OCI-LY1 (cell line): ENCODE results near the gene OLAH.

ENCODE experiments used
- H2AFZ ChIP-seq: fragments of 200-600 bp; sonication (generic), shearing (Covaris generic); 2 replicates; pipeline ENCODE4 v1.6.0; 2014; ENCODE audit warnings: antibody characterized with exemption, mild to moderate bottlenecking, low read length
- H3F3A ChIP-seq: fragments of 200-600 bp; sonication (generic), shearing (Covaris generic); 2 replicates; pipeline ENCODE4 v1.6.0; 2014; ENCODE audit warnings: mild to moderate bottlenecking, antibody characterized with exemption, low read length, moderate library complexity; ENCODE audit not compliant: insufficient read depth
- H3K27ac ChIP-seq: fragments of 200-600 bp; sonication (generic); 2 replicates; pipeline ENCODE4 v1.5.1; 2014; ENCODE audit warnings: low read length, mixed run types, mild to moderate bottlenecking, low read depth; ENCODE audit not compliant: poor library complexity, severe bottlenecking
- H3K27me3 ChIP-seq: fragments of 200-600 bp; sonication (generic); 2 replicates; pipeline ENCODE4 v1.6.0; 2014; ENCODE audit warnings: antibody characterized with exemption, mild to moderate bottlenecking, low read length, moderate library complexity; ENCODE audit not compliant: insufficient read depth
- H3K36me3 ChIP-seq: fragments of 200-600 bp; sonication (generic); 2 replicates; pipeline ENCODE4 v1.6.1; 2014; ENCODE audit warnings: mild to moderate bottlenecking, antibody characterized with exemption, low read length, moderate library complexity, mixed read lengths; ENCODE audit not compliant: insufficient read depth
- H3K4me1 ChIP-seq: fragments of 200-600 bp; sonication (generic); 2 replicates; pipeline ENCODE4 v1.5.1; 2014; ENCODE audit warnings: mild to moderate bottlenecking, low read length, moderate library complexity; ENCODE audit not compliant: insufficient read depth, severe bottlenecking
- H3K4me2 ChIP-seq: fragments of 200-600 bp; sonication (generic), shearing (Covaris generic); 2 replicates; pipeline ENCODE4 v1.6.1; 2014; ENCODE audit warnings: low read length
- H3K4me3 ChIP-seq: fragments of 200-600 bp; sonication (generic); 2 replicates; pipeline ENCODE4 v1.5.1; 2014; ENCODE audit warnings: low read length, low read depth, mild to moderate bottlenecking, mixed read lengths; ENCODE audit not compliant: poor library complexity, severe bottlenecking
- H3K79me2 ChIP-seq: fragments of 200-600 bp; shearing (Covaris generic); 2 replicates; pipeline ENCODE4 v1.6.1; 2016; ENCODE audit warnings: mixed run types, low read length, mixed read lengths; ENCODE audit not compliant: insufficient read depth
- H3K9ac ChIP-seq: fragments of 200-600 bp; sonication (generic), shearing (Covaris generic); 2 replicates; pipeline ENCODE4 v1.6.1; 2014; ENCODE audit warnings: mild to moderate bottlenecking, low read length, mixed read lengths
- H3K9me2 ChIP-seq: fragments of 200-600 bp; sonication (generic), shearing (Covaris generic); 2 replicates; pipeline ENCODE4 v1.6.1; 2014; ENCODE audit warnings: low read depth, mild to moderate bottlenecking, low read length, mixed read lengths
- H3K9me3 ChIP-seq: fragments of 200-600 bp; shearing (Covaris generic); 2 replicates; pipeline ENCODE4 v1.6.1; 2014; ENCODE audit warnings: low read length, mixed read lengths
- H4K20me1 ChIP-seq: fragments of 200-600 bp; sonication (generic), shearing (Covaris generic); 2 replicates; pipeline ENCODE4 v1.6.0; 2016; ENCODE audit warnings: mild to moderate bottlenecking, low read length; ENCODE audit not compliant: insufficient read depth
- EZH2 ChIP-seq: fragments of 200-600 bp; sonication (generic), shearing (Covaris generic); IDR thresholded peaks from 2 replicates; pipeline ENCODE4 v1.8.0; 2017; ENCODE audit warnings: borderline replicate concordance, mixed run types, mild to moderate bottlenecking, antibody characterized with exemption, low read length, moderate library complexity, mixed read lengths
- TF ChIP-seq, protein P1 (sequence below): fragments of 200-600 bp; sonication (generic), shearing (Covaris generic); IDR thresholded peaks from 2 replicates; pipeline ENCODE4 v1.5.1; 2017; ENCODE audit warnings: mild to moderate bottlenecking, antibody characterized with exemption, low read length, moderate library complexity, mixed read lengths

The OLAH gene

DNA sequence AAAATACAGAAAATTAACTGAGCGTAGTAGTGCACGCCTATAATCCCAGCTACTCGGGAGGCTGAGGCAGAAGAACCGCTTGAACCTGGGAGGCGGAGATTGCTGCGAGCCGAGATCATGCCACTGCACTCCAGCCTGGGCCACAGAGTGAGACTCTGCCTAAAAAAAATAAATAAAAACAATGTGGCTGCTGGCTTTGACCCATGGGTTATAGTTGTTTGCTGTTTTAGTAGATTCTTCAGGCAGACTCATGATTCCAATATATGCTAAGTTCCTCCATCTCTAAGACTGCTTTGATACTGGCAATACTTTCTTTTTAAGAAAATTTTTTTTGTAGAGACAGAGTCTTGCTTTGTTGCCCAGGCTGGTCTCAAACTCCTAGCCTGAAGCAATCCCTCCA is 8.4 kb downstream of the OLAH start:
- H3K27ac ChIP-seq = no peak overlapping the region
- H3K27me3 ChIP-seq = no peaks in the 10 kb centered on the region
- H3K9me2 ChIP-seq = no peaks in the 10 kb centered on the region
- H3K4me2 ChIP-seq = no peak overlapping the region
- no peak overlapping the region for H3K4me3 ChIP-seq
- H3K36me3 ChIP-seq = no peaks in the 10 kb centered on the region
- no peak overlapping the region for H3K9ac ChIP-seq
- no peaks in the 10 kb centered on the region for H3F3A ChIP-seq
- H2AFZ ChIP-seq = no peak overlapping the region
- H3K9me3 ChIP-seq = no peaks in the 10 kb centered on the region
- TF ChIP-seq, protein P1, sequence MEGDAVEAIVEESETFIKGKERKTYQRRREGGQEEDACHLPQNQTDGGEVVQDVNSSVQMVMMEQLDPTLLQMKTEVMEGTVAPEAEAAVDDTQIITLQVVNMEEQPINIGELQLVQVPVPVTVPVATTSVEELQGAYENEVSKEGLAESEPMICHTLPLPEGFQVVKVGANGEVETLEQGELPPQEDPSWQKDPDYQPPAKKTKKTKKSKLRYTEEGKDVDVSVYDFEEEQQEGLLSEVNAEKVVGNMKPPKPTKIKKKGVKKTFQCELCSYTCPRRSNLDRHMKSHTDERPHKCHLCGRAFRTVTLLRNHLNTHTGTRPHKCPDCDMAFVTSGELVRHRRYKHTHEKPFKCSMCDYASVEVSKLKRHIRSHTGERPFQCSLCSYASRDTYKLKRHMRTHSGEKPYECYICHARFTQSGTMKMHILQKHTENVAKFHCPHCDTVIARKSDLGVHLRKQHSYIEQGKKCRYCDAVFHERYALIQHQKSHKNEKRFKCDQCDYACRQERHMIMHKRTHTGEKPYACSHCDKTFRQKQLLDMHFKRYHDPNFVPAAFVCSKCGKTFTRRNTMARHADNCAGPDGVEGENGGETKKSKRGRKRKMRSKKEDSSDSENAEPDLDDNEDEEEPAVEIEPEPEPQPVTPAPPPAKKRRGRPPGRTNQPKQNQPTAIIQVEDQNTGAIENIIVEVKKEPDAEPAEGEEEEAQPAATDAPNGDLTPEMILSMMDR = no peak
- TF ChIP-seq EZH2 = no peak
- H3K79me2 ChIP-seq = no peaks in the 10 kb centered on the region
- no peaks in the 10 kb centered on the region for H3K4me1 ChIP-seq
- H4K20me1 ChIP-seq = no peaks in the 10 kb centered on the region

DNA sequence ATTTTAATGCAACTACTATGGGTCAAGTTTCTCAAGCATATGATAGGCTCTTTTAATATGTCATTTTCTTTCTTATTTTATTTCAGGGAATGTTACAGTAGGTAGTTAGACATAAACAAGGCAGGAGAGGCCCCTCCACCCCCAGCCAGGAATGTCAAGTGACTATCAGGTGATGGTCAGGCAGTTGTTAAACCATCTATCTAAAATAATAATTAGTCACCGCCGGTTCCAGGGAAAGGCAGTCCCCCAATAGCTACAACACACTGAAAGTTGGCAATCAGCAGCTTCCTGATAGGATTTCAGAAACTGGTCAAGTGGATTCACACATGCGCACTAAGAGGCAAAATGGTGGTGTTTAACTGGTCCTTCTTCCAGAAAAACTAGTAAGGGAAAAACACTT is 9.3 kb downstream of the OLAH start:
- no peak for TF ChIP-seq EZH2
- TF ChIP-seq, protein P1 = no peak
- Histone ChIP-seq H3K9me2 (no peaks in the 10 kb centered on the region), H3K9me3 (no peaks in the 10 kb centered on the region), H3K79me2 (no peaks in the 10 kb centered on the region), H3K9ac (no peak overlapping the region), H3K27me3 (no peaks in the 10 kb centered on the region), H2AFZ (no peak overlapping the region), H3K4me2 (no peak overlapping the region), H3F3A (no peaks in the 10 kb centered on the region), H3K36me3 (no peaks in the 10 kb centered on the region), H4K20me1 (no peaks in the 10 kb centered on the region), H3K27ac (no peak overlapping the region), H3K4me3 (no peak overlapping the region), H3K4me1 (no peaks in the 10 kb centered on the region)

DNA sequence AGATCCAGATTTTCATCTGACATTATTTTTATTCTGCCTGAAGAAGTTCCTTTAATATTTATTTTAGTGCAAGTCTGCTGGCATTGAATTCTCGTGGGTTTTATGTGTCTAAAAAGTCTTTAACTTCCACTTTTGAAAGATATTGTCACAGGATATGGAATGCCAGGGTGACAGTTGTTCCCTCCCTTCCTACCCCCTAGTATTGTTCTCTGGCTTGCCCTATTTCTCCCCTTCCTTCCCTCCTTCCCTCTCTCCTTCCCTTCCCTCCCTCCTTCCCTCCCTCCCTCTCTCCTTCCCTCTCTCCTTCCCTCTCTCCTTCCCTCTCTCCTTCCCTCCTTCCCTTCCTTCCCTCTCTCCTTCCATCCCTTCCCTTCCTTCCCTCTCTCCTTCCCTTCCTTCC is 14.9 kb downstream of the OLAH start:
- no peak overlapping the region for H3K4me2 ChIP-seq
- no peaks in the 10 kb centered on the region for H3K9me3 ChIP-seq
- H3K9me2 ChIP-seq = no peaks in the 10 kb centered on the region
- no peaks in the 10 kb centered on the region for H3K27me3 ChIP-seq
- H3K9ac ChIP-seq = no peak overlapping the region
- H3K4me1 ChIP-seq = no peaks in the 10 kb centered on the region
- no peaks in the 10 kb centered on the region for H3K79me2 ChIP-seq
- no peaks in the 10 kb centered on the region for H3F3A ChIP-seq
- no peaks in the 10 kb centered on the region for H3K36me3 ChIP-seq
- TF ChIP-seq, protein P1 = no peak
- no peak for TF ChIP-seq EZH2
- no peak overlapping the region for H3K27ac ChIP-seq
- H4K20me1 ChIP-seq = no peaks in the 10 kb centered on the region
- H2AFZ ChIP-seq = no peak overlapping the region
- no peak overlapping the region for H3K4me3 ChIP-seq
